Ovary (tissue), 3 donors: ENCODE data around the gene NOL3.

Experiments used
- EP300 ChIP-seq: sonication (generic); formaldehyde crosslinking; IDR thresholded peaks from one replicate; pipeline ENCODE4 v1.6.1; 2017; ENCODE audit warnings: antibody characterized with exemption
- POLR2A ChIP-seq: fragments of 450-650 bp; IDR thresholded peaks from one replicate; pipeline ENCODE4 v1.6.1; 2017; ENCODE audit warnings: antibody characterized with exemption, mild to moderate bottlenecking, moderate library complexity
- TF ChIP-seq, protein P1 (sequence below), 3 donors: fragments of 450-650 bp in 2 of 3; fragments of 200-600 bp in 1 of 3; IDR thresholded peaks; one replicate each; pipeline versions ENCODE4 v1.5.1 to v1.8.0; 2016 to 2022; ENCODE audit warnings: antibody characterized with exemption in 3 of 3, mild to moderate bottlenecking in 1 of 3
- donor health status: DM: no; HTN: no; CAD: no.

GRCh38 chr16:67197704-67198103, 27.4 kb downstream of the NOL3 start:
- TF ChIP-seq POLR2A (no peak), EP300 (no peak)
- TF ChIP-seq, protein P1, sequence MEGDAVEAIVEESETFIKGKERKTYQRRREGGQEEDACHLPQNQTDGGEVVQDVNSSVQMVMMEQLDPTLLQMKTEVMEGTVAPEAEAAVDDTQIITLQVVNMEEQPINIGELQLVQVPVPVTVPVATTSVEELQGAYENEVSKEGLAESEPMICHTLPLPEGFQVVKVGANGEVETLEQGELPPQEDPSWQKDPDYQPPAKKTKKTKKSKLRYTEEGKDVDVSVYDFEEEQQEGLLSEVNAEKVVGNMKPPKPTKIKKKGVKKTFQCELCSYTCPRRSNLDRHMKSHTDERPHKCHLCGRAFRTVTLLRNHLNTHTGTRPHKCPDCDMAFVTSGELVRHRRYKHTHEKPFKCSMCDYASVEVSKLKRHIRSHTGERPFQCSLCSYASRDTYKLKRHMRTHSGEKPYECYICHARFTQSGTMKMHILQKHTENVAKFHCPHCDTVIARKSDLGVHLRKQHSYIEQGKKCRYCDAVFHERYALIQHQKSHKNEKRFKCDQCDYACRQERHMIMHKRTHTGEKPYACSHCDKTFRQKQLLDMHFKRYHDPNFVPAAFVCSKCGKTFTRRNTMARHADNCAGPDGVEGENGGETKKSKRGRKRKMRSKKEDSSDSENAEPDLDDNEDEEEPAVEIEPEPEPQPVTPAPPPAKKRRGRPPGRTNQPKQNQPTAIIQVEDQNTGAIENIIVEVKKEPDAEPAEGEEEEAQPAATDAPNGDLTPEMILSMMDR (IDR thresholded peaks at IDR 0.05) = no peak
